ENCODE measurements around the gene GTF2H4. TPM values are rescaled to one million over a fixed set of nuclear protein-coding genes. Genes with fewer than 3 reads are reported as not detected.
"Not testable (repeated sequence)": the region's sequence is repeated elsewhere in the genome, so short reads cannot be mapped to it uniquely, and the experiment has no call there.

The GTF2H4 gene
- total RNA-seq, 1 experiment from 2014 or later: 42.6 TPM

- TF ChIP-seq EZH2 (IDR thresholded peaks at IDR 0.05; ENCODE audit: borderline replicate concordance, low read depth, low read length, poor library complexity, severe bottlenecking) (no peak), CTCF (conservative IDR thresholded peaks at IDR 0.05; ENCODE audit: low read depth, low read length) (no peak)
- DNase-seq (ENCODE audit: low spot score): no peak
- Histone ChIP-seq H3K36me3 (ENCODE audit: insufficient read depth, low read length, poor library complexity, severe bottlenecking) (no peaks in the 10 kb centered on the region), H3K9me3 (ENCODE audit: low read depth, low read length, poor library complexity, severe bottlenecking) (no peaks in the 10 kb centered on the region), H3K4me1 (ENCODE audit: insufficient read depth, low read length, poor library complexity, severe bottlenecking) (no peaks in the 10 kb centered on the region), H3K4me3 (ENCODE audit: low read depth, low read length, poor library complexity, severe bottlenecking) (no peak overlapping the region), H3K27ac (ENCODE audit: low read depth, low read length, poor library complexity, severe bottlenecking) (no peak overlapping the region), H3K27me3 (replicated peaks; ENCODE audit: insufficient read depth, low read depth, low read length, poor library complexity) (no peaks in the 10 kb centered on the region)
- BruUV-seq (replicated peaks): no TSS peak
- CTCF ChIA-PET: interaction anchor here (0.6 kb wide), 1 partner anchor 33 kb away, joined by 3 read pairs; no protein-coding TSS in a partner anchor
- POLR2A ChIA-PET (ENCODE audit: low non-redundant PET): interaction anchor here (0.6 kb wide), 1 partner anchor 183 kb away, joined by 4 read pairs; no protein-coding TSS in a partner anchor
- intact Hi-C loops (cut with micrococcal nuclease; ENCODE audit: unreplicated experiment): no loop called here
Measured at GRCh38 chr6:30862156-30862875, 45.7 kb upstream of the GTF2H4 start.

DNA sequence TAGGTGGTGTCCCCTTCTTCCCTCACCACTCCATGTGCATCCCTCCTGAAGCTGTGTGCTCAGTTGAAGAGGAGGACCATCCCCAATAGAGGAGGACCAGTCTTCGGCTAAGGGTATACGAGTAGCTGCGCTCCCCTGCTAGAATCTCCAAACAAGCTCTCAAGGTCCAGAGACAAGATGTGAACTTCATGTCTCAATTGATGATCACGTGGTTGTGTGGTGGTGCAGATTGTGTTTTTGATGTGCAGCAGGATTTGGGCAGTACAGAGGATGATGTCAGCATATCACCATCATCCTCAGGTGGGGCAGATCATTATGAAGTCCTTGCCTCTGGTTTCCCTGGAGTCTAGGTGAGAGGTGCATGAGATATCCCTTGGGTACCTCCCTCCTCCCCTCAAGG, 43.7 kb upstream of the GTF2H4 start:
- TF ChIP-seq CTCF (conservative IDR thresholded peaks at IDR 0.05; ENCODE audit: low read depth, low read length) (no peak), EZH2 (IDR thresholded peaks at IDR 0.05; ENCODE audit: borderline replicate concordance, low read depth, low read length, poor library complexity, severe bottlenecking) (no peak)
- ChIA-PET CTCF (no interaction called here), POLR2A (ENCODE audit: low non-redundant PET) (no interaction called here)
- no peaks in the 10 kb centered on the region for H3K9me3 ChIP-seq (ENCODE audit: low read depth, low read length, poor library complexity, severe bottlenecking)
- no peak overlapping the region for H3K4me3 ChIP-seq (ENCODE audit: low read depth, low read length, poor library complexity, severe bottlenecking)
- no peak for DNase-seq (ENCODE audit: low spot score)
- H3K27ac ChIP-seq (ENCODE audit: low read depth, low read length, poor library complexity, severe bottlenecking): no peak overlapping the region
- H3K4me1 ChIP-seq (ENCODE audit: insufficient read depth, low read length, poor library complexity, severe bottlenecking): no peaks in the 10 kb centered on the region
- H3K36me3 ChIP-seq (ENCODE audit: insufficient read depth, low read length, poor library complexity, severe bottlenecking): no peaks in the 10 kb centered on the region
- intact Hi-C loops (cut with micrococcal nuclease; ENCODE audit: unreplicated experiment): no loop called here
- H3K27me3 ChIP-seq (replicated peaks; ENCODE audit: insufficient read depth, low read depth, low read length, poor library complexity): no peaks in the 10 kb centered on the region
- BruUV-seq (replicated peaks): no TSS peak

DNA sequence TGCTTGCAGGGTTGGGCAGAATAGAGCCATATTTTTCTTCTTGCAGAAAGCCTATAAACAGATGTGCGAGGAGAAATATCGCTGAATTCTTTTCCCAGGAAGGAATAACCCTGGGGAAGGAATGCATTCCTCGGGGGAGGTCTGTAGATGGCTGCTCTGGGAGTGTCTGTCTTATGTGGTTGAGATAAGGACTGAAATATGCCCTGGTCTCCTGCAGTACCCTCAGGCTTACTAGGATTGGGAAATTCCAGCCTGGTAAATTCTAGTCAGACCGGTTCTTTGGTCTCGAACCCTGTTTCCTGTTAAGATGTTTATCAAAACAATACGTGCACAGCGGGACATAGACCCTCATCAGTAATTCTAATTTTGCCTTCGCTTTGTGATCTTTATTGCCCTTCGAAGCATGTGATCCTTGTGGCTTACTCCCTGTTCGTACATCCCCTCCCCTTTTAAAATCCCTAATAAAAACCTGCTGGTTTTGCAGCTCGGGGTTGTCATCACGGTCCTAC, 38.7 kb upstream of the GTF2H4 start:
- BruUV-seq (replicated peaks): not testable (repeated sequence)
- peaks cover 25% of the 10 kb centered on the region for H3K9me3 ChIP-seq (ENCODE audit: low read depth, low read length, poor library complexity, severe bottlenecking)

More for the DNA sequence above, 38.7 kb upstream of the GTF2H4 start:
- POLR2A ChIA-PET (ENCODE audit: low non-redundant PET); H3K27ac ChIP-seq (ENCODE audit: low read depth, low read length, poor library complexity, severe bottlenecking); H3K27me3 ChIP-seq (replicated peaks; ENCODE audit: insufficient read depth, low read depth, low read length, poor library complexity); CTCF ChIA-PET; H3K4me3 ChIP-seq (ENCODE audit: low read depth, low read length, poor library complexity, severe bottlenecking); H3K36me3 ChIP-seq (ENCODE audit: insufficient read depth, low read length, poor library complexity, severe bottlenecking); H3K4me1 ChIP-seq (ENCODE audit: insufficient read depth, low read length, poor library complexity, severe bottlenecking); intact Hi-C loops (cut with micrococcal nuclease; ENCODE audit: unreplicated experiment); DNase-seq (ENCODE audit: low spot score): not testable (repeated sequence)
